G401.6 (cell line): ENCODE results near the gene FAM237B.

Experiments
- FAIRE-seq: peaks from 2 replicates; lab custom pipeline; 2012; peaks lifted over from hg19 to GRCh38; lab: Jason Lieb, UNC

The FAM237B gene

GRCh38 chr7:90290244-90291113 lies 30.6 kb downstream of the FAM237B start:
- FAIRE-seq = no peak

- no peak for FAIRE-seq
Observed at GRCh38 chr7:90288154-90288553, 33.0 kb downstream of the FAM237B start.

- FAIRE-seq = no peak
Observed at GRCh38 chr7:90276033-90276728, 44.9 kb downstream of the FAM237B start.

- no peak for FAIRE-seq
Observed at GRCh38 chr7:90274161-90274560, 46.9 kb downstream of the FAM237B start.

DNA sequence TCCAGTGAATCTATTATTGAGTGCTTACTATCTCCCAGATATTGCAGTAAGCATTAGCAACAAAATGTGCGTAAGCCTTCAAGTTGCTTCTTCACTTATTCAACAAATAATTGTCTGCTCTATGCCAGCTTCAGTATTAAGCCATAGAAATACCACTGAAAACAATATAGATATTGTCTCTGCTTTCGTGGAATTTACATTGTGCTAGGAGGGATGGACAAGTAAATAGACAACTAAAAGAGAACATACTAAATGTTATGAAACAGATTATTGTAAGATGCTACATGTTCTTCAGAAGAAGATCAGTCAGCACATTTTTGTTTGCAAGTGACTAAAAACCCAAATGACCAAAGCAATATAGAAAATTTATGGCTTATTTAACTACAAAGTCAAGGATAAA lies 48.9 kb downstream of the FAM237B start:
- FAIRE-seq = no peak

- no peak for FAIRE-seq
Observed at GRCh38 chr7:90271753-90272152, 49.4 kb downstream of the FAM237B start.

- no peak for FAIRE-seq
Observed at GRCh38 chr7:90270431-90271178, 50.5 kb downstream of the FAM237B start.

- no peak for FAIRE-seq
Observed at GRCh38 chr7:90269163-90269562, 51.9 kb downstream of the FAM237B start.

- FAIRE-seq = no peak
Observed at GRCh38 chr7:90267263-90267858, 53.7 kb downstream of the FAM237B start.

DNA sequence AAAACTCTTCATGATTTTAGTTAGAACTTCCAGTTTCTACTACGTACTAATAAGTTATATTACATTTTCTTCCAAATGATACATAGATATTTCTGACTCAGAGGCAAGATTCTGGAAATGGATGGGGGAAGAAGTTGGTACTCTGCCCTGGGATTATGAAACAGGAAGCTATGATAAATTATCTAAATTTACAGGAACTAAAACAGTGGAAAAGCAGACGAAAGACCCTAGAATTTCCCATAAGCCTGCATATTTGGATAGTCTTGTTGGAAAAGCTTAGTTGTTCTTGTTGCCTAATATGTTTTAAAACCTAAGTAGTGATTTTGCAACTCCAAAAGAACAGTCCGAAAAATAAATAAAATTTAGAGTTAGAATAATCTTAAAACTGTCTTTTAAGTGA lies 54.3 kb downstream of the FAM237B start:
- FAIRE-seq = no peak
